Measurements from ENCODE around the gene GDPD3.

DNA sequence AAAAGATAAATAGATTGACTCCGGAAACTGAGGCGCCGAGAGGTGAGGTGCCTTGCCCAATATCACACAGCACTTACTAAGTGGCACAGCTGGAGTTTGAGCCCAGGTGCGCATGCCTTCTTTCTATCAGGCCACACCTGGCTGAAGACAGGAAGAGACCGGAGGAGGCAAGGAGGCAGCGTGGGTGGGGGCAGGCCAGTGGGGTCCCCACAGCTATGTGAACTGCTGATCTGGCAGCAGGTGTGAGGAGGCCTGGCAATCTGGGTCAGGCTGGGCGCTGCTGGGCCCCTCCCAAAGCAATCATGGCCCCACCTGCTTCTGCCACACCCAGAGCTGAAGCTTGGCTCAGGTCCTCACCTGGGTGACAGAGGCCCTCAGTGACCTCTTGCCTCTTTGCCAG is 1.9 kb upstream of the GDPD3 start:
- TF ChIP-seq, protein P1, sequence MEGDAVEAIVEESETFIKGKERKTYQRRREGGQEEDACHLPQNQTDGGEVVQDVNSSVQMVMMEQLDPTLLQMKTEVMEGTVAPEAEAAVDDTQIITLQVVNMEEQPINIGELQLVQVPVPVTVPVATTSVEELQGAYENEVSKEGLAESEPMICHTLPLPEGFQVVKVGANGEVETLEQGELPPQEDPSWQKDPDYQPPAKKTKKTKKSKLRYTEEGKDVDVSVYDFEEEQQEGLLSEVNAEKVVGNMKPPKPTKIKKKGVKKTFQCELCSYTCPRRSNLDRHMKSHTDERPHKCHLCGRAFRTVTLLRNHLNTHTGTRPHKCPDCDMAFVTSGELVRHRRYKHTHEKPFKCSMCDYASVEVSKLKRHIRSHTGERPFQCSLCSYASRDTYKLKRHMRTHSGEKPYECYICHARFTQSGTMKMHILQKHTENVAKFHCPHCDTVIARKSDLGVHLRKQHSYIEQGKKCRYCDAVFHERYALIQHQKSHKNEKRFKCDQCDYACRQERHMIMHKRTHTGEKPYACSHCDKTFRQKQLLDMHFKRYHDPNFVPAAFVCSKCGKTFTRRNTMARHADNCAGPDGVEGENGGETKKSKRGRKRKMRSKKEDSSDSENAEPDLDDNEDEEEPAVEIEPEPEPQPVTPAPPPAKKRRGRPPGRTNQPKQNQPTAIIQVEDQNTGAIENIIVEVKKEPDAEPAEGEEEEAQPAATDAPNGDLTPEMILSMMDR (IDR thresholded peaks at IDR 0.05), result no peak
- no peak for TF ChIP-seq POLR2A (IDR thresholded peaks at IDR 0.05)
- TF ChIP-seq POLR2AphosphoS5 (IDR thresholded peaks at IDR 0.05), result no peak
- TF ChIP-seq EP300 (IDR thresholded peaks at IDR 0.05), result no peak
